K562 (cell line): ENCODE results near the gene DEGS2. TPM values are rescaled to one million over a fixed set of nuclear protein-coding genes. Genes with fewer than 3 reads are reported as not detected.
"Not testable (repeated sequence)": the region's sequence is repeated elsewhere in the genome, so short reads cannot be mapped to it uniquely, and the experiment has no call there.

Experiments used
- ATAC-seq: fragments of 200-7000 bp; cut with Tn5 transposase; 3 replicates; pipeline ENCODE4 v1.9.1; 2020; ENCODE audit warnings: moderate library complexity
- BruUV-seq: library from RNA; stranded (reverse); fragments of 400-500 nt; replicated peaks from 2 replicates; lab custom pipeline; 2021; lab: Mats Ljungman, UMichigan
- CTCF ChIA-PET: fragments of 300-600 bp; formaldehyde crosslinking; extraction: SDS; loops from one replicate; lab custom pipeline; 2021; ENCODE audit warnings: low intra/inter-chr PET ratio; lab: Yijun Ruan, JAX
- POLR2A ChIA-PET: fragments of 300-600, 350-650 bp; sonication (Branson Sonifier 250); formaldehyde crosslinking; extraction: SDS; loops from one replicate; lab custom pipeline; 2021; ENCODE audit warnings: antibody characterized with exemption, inconsistent platforms; lab: Yijun Ruan, JAX
- DNase-seq, 4 experiments: peaks; one replicate each; pipeline versions ENCODE4 v3.0.0 to v3.0.0-alpha.2; 2011 to 2018; ENCODE audit warnings: low spot score in 3 of 4, mixed read lengths in 3 of 4; ENCODE audit errors: extremely low read depth in 1 of 4
- FAIRE-seq: peaks from 2 replicates; lab custom pipeline; 2011; peaks lifted over from hg19 to GRCh38; lab: Jason Lieb, UNC
- H2AFZ ChIP-seq: 2 replicates; pipeline ENCODE4 v1.6.0; 2011; ENCODE audit warnings: low read depth, low read length, control low read depth, inconsistent platforms
- H3K27ac ChIP-seq: fragments of 200-600 bp; 3 replicates; pipeline ENCODE4 v1.8.0; 2011; ENCODE audit warnings: low read depth, mild to moderate bottlenecking, control low read depth, inconsistent platforms, low read length, moderate library complexity, mixed read lengths; ENCODE audit errors: extremely low read depth
- H3K27me3 ChIP-seq, 2 experiments: fragments of 300-600 bp in 1 of 2; 2 replicates in 1 of 2; 3 replicates in 1 of 2; pipeline versions ENCODE4 v1.6.0 to v1.8.0; 2011; ENCODE audit warnings: inconsistent platforms in 2 of 2, low read length in 2 of 2, mild to moderate bottlenecking in 1 of 2, mixed read lengths in 1 of 2, moderate library complexity in 1 of 2; ENCODE audit not compliant: control insufficient read depth in 2 of 2, insufficient read depth in 2 of 2
- H3K36me3 ChIP-seq: fragments of 300-600 bp; 3 replicates; pipeline ENCODE4 v1.8.0; 2011; ENCODE audit warnings: mild to moderate bottlenecking, low read length, inconsistent platforms; ENCODE audit not compliant: control insufficient read depth, insufficient read depth
- H3K4me1 ChIP-seq, 2 experiments: fragments of 200-600 bp in 1 of 2; replicated peaks in 1 of 2; 2 replicates in 1 of 2; 3 replicates in 1 of 2; pipeline versions ENCODE4 v1.5.1 to v1.8.0; 2011; ENCODE audit warnings: inconsistent platforms in 2 of 2, low read length in 2 of 2, mild to moderate bottlenecking in 1 of 2, mixed read lengths in 1 of 2, moderate library complexity in 1 of 2; ENCODE audit not compliant: control insufficient read depth in 2 of 2, insufficient read depth in 2 of 2
- H3K4me2 ChIP-seq: 2 replicates; pipeline ENCODE4 v1.6.1; 2011; ENCODE audit warnings: low read length, control low read depth, inconsistent platforms, mixed read lengths; ENCODE audit not compliant: insufficient read depth
- H3K4me3 ChIP-seq: fragments of 200-600 bp; sonication (generic), shearing (Covaris generic); 2 replicates; pipeline ENCODE4 v1.5.1; 2016; ENCODE audit warnings: control low read depth, inconsistent platforms
- H3K79me2 ChIP-seq: fragments of 200-600 bp; 3 replicates; pipeline ENCODE4 v1.8.0; 2011; ENCODE audit warnings: low read length, inconsistent platforms; ENCODE audit not compliant: control insufficient read depth, insufficient read depth
- H3K9ac ChIP-seq, 2 experiments: 2 replicates each; pipeline versions ENCODE4 v1.6.0 to v1.6.1; 2011; ENCODE audit warnings: low read depth in 2 of 2, low read length in 2 of 2, control low read depth in 1 of 2, inconsistent platforms in 1 of 2, mild to moderate bottlenecking in 1 of 2, mixed read lengths in 1 of 2; ENCODE audit not compliant: insufficient read depth in 1 of 2
- H3K9me1 ChIP-seq: one replicate; pipeline ENCODE4 v1.6.0; 2011; ENCODE audit warnings: inconsistent platforms, mild to moderate bottlenecking, low read length, moderate library complexity; ENCODE audit not compliant: control insufficient read depth, insufficient read depth
- H3K9me3 ChIP-seq: replicated peaks from 2 replicates; pipeline ENCODE4 v1.5.1; 2011; ENCODE audit warnings: low read depth, low read length, inconsistent platforms; ENCODE audit not compliant: control insufficient read depth, insufficient read depth
- H4K20me1 ChIP-seq: replicated peaks from 2 replicates; pipeline ENCODE4 v1.6.1; 2011; ENCODE audit warnings: low read length, inconsistent platforms, mixed read lengths; ENCODE audit not compliant: control insufficient read depth, insufficient read depth
- CEBPG ChIP-seq, 3 experiments: fragments of 200-800 bp in 1 of 3; sonication (Bioruptor generic) in 1 of 3; sonication (generic) in 1 of 3; formaldehyde crosslinking in 1 of 3; IDR thresholded peaks in 2 of 3; conservative IDR thresholded peaks in 1 of 3; 2 replicates each; pipeline versions ENCODE4 v1.6.1 to v1.8.0; 2016 to 2022; ENCODE audit warnings: missing compliant biosample characterization in 2 of 3, missing genetic modification characterization in 2 of 3, mild to moderate bottlenecking in 1 of 3, missing genetic modification reagents in 1 of 3
- HMG20A ChIP-seq: fragments of 450-650 bp; formaldehyde crosslinking; conservative IDR thresholded peaks from 2 replicates; pipeline ENCODE4 v1.4.0; 2020; ENCODE audit warnings: mild to moderate bottlenecking, mixed read lengths
- IRF9 ChIP-seq: fragments of 450-650 bp; IDR thresholded peaks from 2 replicates; pipeline ENCODE4 v1.6.1; 2016; ENCODE audit warnings: missing biosample characterization, missing genetic modification characterization
- PHF20 ChIP-seq: fragments of 450-650 bp; IDR thresholded peaks from 2 replicates; pipeline ENCODE4 v1.6.1; 2018; ENCODE audit not compliant: partially characterized antibody
- ZNF41 ChIP-seq: fragments of 250-450 bp; sonication (Bioruptor Pico); conservative IDR thresholded peaks from 2 replicates; pipeline ENCODE4 v1.4.0; 2020; ENCODE audit warnings: mild to moderate bottlenecking
- whole genome bisulfite sequencing: fragments of 100-300 bp; shearing (Covaris generic); methylation state at CpG from one replicate; pipeline ENCODE4 v1.1.6; 2016; ENCODE audit warnings: low coverage, mixed read lengths; ENCODE audit not compliant: insufficient coverage; ENCODE audit errors: missing lambda C conversion rate; 5-methylcytosine and 5-hydroxymethylcytosine counted together
- in situ Hi-C: fragments of 300-500 bp; cut with MboI; formaldehyde crosslinking; loops from 4 replicates; pipeline ENCODE4 v1.15.0; 2018; ENCODE audit warnings: inconsistent platforms, mixed read lengths
- intact Hi-C: fragments of 100-400 bp; cut with micrococcal nuclease; formaldehyde crosslinking; loops from 2 replicates; pipeline ENCODE4 v1.14.2; 2022
- polyA plus RNA-seq, 8 experiments: library from polyadenylated mRNA; depleted of rRNA in 4 of 8; stranded (reverse) in 5 of 8; unstranded in 3 of 8; fragments of >200 nt; fragmentation: Nextera tagmentation in 2 of 8; fragmentation: Illumina TruSeq in 1 of 8; extraction: Ambion mirVana in 2 of 8; extraction: Trizol in 1 of 8; gene quantifications; 2 replicates each; pipeline versions ENCODE4 v1.2.1 to v1.2.3, GENCODE V29; 2011 to 2014; ENCODE audit warnings: inconsistent platforms in 1 of 8, missing spikeins in 1 of 8
- total RNA-seq, 7 experiments: library from RNA; depleted of rRNA in 6 of 7; stranded (reverse); fragments of >200 nt in 6 of 7; fragmentation: Illumina TruSeq in 2 of 7; extraction: Trizol in 2 of 7; gene quantifications; 2 replicates each; pipeline versions ENCODE4 v1.2.1 to v1.2.3, GENCODE V29; 2011 to 2021; ENCODE audit warnings: low replicate concordance in 1 of 7

DEGS2 gene
- total and polyA plus RNA-seq, 9 of the 15 experiments (the other 6 are each of a cell fraction or from before 2014, with no cell fraction given) = 0.22 to 2.9 (median 0.70) TPM

GRCh38 chr14:100187247-100187833 is 27.9 kb upstream of the DEGS2 start (continued):
- TF ChIP-seq ZNF41 (CRISPR knock-in tag) (no peak), CEBPG (CRISPR knock-in tag; IDR thresholded peaks at IDR 0.05) (no peak), CEBPG (tag; conservative IDR thresholded peaks at IDR 0.05 in 1 of 2, IDR thresholded peaks at IDR 0.05 in 1 of 2) (no peak), HMG20A (no peak), IRF9 (tag) (no peak), PHF20 (no peak)

GRCh38 chr14:100181876-100182551 is 22.6 kb upstream of the DEGS2 start:
- H3K36me3 ChIP-seq, H3K4me3 ChIP-seq, H3K27me3 ChIP-seq, CTCF ChIA-PET, POLR2A ChIA-PET, BruUV-seq, intact Hi-C loops, H3K9me3 ChIP-seq, H3K9ac ChIP-seq, H4K20me1 ChIP-seq, H3K4me2 ChIP-seq, H3K79me2 ChIP-seq, H3K27ac ChIP-seq, DNase-seq, H3K9me1 ChIP-seq, FAIRE-seq, H3K4me1 ChIP-seq, in situ Hi-C loops, H2AFZ ChIP-seq: not testable (repeated sequence)
- ATAC-seq = peak; percentile 47; the same call in 1 of the 3 replicates
- 52% methylated on average over 2 of the region's 4 CpGs for WGBS

GRCh38 chr14:100180671-100181070 is 21.2 kb upstream of the DEGS2 start:
- in situ Hi-C loops, H3K9me1 ChIP-seq, H3K9ac ChIP-seq, H3K4me2 ChIP-seq, H4K20me1 ChIP-seq, ATAC-seq, intact Hi-C loops, CTCF ChIA-PET, H3K27me3 ChIP-seq, POLR2A ChIA-PET, H3K4me3 ChIP-seq, H2AFZ ChIP-seq, H3K79me2 ChIP-seq, H3K27ac ChIP-seq, H3K36me3 ChIP-seq, DNase-seq, FAIRE-seq, H3K9me3 ChIP-seq, BruUV-seq: not testable (repeated sequence)
- WGBS = 59% methylated on average over 7 of the region's 30 CpGs
- H3K4me1 ChIP-seq = peaks cover 0 to 11% of the 10 kb centered on the region in 2 experiments; a peak in 2 of 5 replicates
